Nephron progenitor cell (in vitro differentiated cells): ENCODE measurements around the gene C1orf116.

Experiments used
- DNase-seq: peaks from one replicate; pipeline ENCODE4 v3.0.0; 2021
- H3K27ac Mint-ChIP-seq: 2 replicates; pipeline ENCODE4 v1.8.0; 2021; ENCODE audit warnings: mild to moderate bottlenecking, moderate library complexity, mixed read lengths
- H3K27me3 Mint-ChIP-seq: 2 replicates; pipeline ENCODE4 v1.8.0; 2021; ENCODE audit warnings: mild to moderate bottlenecking, low read depth, mixed read lengths; ENCODE audit not compliant: poor library complexity
- H3K36me3 Mint-ChIP-seq: 2 replicates; pipeline ENCODE4 v1.8.0; 2021; ENCODE audit warnings: low read depth, mixed read lengths
- H3K4me1 Mint-ChIP-seq: 2 replicates; pipeline ENCODE4 v1.8.0; 2021; ENCODE audit warnings: mixed read lengths
- H3K4me3 Mint-ChIP-seq: 2 replicates; pipeline ENCODE4 v1.8.0; 2021; ENCODE audit warnings: mild to moderate bottlenecking, moderate library complexity, mixed read lengths
- H3K9me3 Mint-ChIP-seq: 2 replicates; pipeline ENCODE4 v1.8.0; 2021; ENCODE audit warnings: mild to moderate bottlenecking, moderate library complexity, mixed read lengths
- TF ChIP-seq, protein P1 (sequence below): fragments of 200-600 bp; sonication (generic); IDR thresholded peaks from 2 replicates; pipeline ENCODE4 v1.5.0; 2021; ENCODE audit warnings: antibody characterized with exemption

The C1orf116 gene

DNA sequence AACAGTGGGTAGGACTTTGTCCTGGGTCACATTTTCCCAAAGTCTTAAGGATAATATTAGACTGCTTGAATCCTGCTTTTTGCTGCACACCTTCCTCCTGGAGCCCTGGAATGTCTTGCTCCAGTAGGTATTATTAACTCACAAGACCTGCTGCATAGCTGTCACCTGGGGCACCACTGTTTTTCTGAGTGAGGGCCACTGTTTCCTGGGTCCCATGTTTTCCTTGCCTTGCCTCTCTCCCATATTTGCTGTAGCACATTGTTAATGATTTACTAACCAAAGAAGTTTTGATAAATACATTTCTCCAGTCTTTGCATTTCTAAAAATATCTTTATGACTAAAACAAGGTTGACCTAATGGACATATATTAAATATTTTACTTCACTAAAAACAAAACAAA lies 39.8 kb downstream of the C1orf116 start:
- DNase-seq = no peak
- Mint-ChIP-seq H3K27me3 (peaks cover 20% of the 10 kb centered on the region), H3K36me3 (no peaks in the 10 kb centered on the region), H3K9me3 (no peaks in the 10 kb centered on the region), H3K27ac (no peak overlapping the region), H3K4me1 (no peaks in the 10 kb centered on the region), H3K4me3 (no peak overlapping the region)
- TF ChIP-seq, protein P1, sequence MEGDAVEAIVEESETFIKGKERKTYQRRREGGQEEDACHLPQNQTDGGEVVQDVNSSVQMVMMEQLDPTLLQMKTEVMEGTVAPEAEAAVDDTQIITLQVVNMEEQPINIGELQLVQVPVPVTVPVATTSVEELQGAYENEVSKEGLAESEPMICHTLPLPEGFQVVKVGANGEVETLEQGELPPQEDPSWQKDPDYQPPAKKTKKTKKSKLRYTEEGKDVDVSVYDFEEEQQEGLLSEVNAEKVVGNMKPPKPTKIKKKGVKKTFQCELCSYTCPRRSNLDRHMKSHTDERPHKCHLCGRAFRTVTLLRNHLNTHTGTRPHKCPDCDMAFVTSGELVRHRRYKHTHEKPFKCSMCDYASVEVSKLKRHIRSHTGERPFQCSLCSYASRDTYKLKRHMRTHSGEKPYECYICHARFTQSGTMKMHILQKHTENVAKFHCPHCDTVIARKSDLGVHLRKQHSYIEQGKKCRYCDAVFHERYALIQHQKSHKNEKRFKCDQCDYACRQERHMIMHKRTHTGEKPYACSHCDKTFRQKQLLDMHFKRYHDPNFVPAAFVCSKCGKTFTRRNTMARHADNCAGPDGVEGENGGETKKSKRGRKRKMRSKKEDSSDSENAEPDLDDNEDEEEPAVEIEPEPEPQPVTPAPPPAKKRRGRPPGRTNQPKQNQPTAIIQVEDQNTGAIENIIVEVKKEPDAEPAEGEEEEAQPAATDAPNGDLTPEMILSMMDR = no peak

DNA sequence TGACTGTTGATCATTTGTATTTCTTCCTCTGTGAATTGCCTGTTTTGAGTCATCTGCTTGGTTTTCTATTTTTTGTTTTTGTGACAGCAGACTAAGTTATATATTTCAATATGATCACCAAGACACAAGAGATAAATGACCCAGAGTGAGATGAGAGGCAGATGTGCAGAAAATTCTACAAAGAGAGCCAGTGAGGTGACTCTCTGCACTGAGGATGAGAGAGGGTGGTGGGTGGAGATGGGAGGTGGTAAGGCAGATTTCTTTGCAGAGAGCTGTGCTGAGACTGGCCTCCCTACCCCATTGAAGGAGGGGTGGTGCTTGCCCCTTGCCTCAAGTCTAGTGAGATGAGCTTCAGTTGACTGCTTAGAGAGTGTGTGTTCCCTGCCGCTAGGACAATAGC lies 44.7 kb downstream of the C1orf116 start:
- TF ChIP-seq, protein P1 = no peak
- Mint-ChIP-seq H3K9me3 (no peaks in the 10 kb centered on the region), H3K4me1 (no peaks in the 10 kb centered on the region), H3K36me3 (no peaks in the 10 kb centered on the region), H3K27me3 (peaks cover 37% of the 10 kb centered on the region), H3K27ac (no peak overlapping the region), H3K4me3 (no peak overlapping the region)
- DNase-seq = no peak

DNA sequence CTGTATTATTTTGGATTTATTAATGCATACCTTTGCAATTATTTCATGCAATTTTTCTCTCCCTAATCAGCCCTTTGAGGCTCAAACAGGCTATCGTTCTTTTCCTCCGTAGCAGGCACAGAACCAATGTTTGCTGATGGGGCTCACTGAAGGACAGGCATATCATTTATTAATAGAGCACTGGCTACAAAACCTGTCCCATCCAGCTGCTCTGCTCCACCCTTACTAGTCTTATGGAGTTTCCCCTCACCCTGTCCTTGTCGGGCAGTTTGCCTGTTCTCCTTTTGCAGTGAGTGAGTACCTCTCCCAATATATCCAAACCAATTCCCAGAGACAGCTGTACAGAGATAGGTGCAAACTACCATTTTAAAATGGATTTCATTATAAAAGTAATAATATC lies 45.7 kb downstream of the C1orf116 start:
- TF ChIP-seq, protein P1 = no peak
- Mint-ChIP-seq H3K27ac (no peak overlapping the region), H3K4me1 (no peaks in the 10 kb centered on the region), H3K36me3 (no peaks in the 10 kb centered on the region), H3K9me3 (no peaks in the 10 kb centered on the region), H3K4me3 (no peak overlapping the region), H3K27me3 (peaks cover 39% of the 10 kb centered on the region)
- DNase-seq = no peak

DNA sequence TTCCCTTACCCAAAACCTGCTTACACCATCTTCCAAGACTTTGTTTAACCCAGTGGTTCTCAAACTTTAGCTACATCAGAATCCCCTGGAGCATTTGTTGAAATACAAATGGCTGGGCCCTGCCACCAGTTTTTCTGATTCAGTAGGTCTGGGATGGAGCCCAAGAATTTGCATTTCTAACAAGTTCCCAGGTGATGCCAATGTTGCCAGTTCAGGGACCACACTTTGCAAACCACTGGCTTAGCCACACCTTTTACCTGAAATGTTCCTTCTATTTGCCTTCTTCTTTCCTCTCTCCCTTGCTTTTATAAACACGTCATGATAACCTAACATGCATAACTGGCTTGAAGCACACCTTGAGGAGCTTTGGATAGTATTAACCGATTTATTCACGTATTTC lies 46.2 kb downstream of the C1orf116 start:
- Mint-ChIP-seq H3K36me3 (no peaks in the 10 kb centered on the region), H3K4me1 (no peaks in the 10 kb centered on the region), H3K4me3 (no peak overlapping the region), H3K27ac (no peak overlapping the region), H3K27me3 (peaks cover 39% of the 10 kb centered on the region), H3K9me3 (no peaks in the 10 kb centered on the region)
- TF ChIP-seq, protein P1 = no peak
- DNase-seq = no peak

DNA sequence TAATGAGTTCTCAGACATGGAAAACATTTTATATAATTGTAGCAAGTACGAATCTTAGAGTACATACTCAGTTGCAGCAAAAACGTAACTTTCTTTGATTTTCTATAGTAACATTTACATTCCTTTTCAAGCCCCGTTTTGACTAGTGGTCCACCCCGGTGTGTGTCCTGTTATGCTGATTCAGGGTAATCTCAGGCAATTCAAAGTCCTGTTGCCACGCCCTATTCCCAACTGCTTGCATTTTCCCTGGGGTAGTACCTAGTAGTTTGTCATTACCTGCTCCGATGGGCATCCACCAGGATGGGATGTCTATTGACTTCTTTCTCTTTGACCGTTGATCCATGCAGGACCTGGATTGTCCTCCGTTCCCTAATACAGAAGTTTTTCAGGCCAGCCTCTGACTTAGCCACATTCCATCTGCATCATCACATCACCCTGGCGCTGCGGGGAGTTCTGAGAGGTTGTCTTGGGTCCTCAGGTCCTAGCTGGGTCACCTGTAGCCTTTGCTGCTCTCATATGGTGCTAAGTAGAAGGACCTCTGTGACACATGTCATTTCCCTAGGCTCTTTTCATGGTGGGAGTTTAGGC lies 47.3 kb downstream of the C1orf116 start:
- DNase-seq = no peak
- H3K27ac Mint-ChIP-seq = no peak overlapping the region
- no peaks in the 10 kb centered on the region for H3K9me3 Mint-ChIP-seq
- no peak overlapping the region for H3K4me3 Mint-ChIP-seq
- no peaks in the 10 kb centered on the region for H3K36me3 Mint-ChIP-seq
- H3K4me1 Mint-ChIP-seq = no peaks in the 10 kb centered on the region
- H3K27me3 Mint-ChIP-seq = peaks cover 40% of the 10 kb centered on the region
- TF ChIP-seq, protein P1 = no peak

DNA sequence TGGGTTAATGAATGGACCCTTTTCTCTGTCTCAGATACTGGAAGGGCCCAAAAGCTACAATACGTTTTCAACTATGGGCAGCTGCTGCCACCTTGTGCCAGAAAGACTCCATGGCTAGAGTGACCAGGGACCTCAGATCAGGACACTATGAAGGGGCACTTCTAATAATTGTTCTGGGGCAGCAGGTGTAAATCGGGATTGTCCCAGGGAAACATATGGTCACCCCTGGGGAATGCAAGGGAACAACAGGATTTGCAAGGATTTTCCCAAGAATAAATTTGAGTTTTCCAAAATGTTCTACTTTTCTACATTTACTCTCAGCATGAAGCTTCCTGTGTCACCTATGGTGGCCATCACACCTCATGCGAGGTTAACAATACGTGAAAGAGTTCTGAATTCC lies 50.3 kb downstream of the C1orf116 start:
- H3K27ac Mint-ChIP-seq = no peak overlapping the region
- no peak overlapping the region for H3K4me3 Mint-ChIP-seq
- peaks cover 37% of the 10 kb centered on the region for H3K27me3 Mint-ChIP-seq
- no peaks in the 10 kb centered on the region for H3K9me3 Mint-ChIP-seq
- H3K36me3 Mint-ChIP-seq = no peaks in the 10 kb centered on the region
- TF ChIP-seq, protein P1 = peak; percentile 66
- no peaks in the 10 kb centered on the region for H3K4me1 Mint-ChIP-seq
- DNase-seq = peak; percentile 63
